GM21723 (cell line): ENCODE results near the gene NPAS3.

ENCODE experiments used
- ATAC-seq: cut with Tn5 transposase; IDR thresholded peaks from one replicate; pipeline ENCODE4 v1.9.1; 2021; ENCODE audit warnings: mild to moderate bottlenecking, moderate library complexity; ENCODE audit not compliant: unreplicated experiment

Gene NPAS3

GRCh38 chr14:33534632-33535031 is 596.0 kb downstream of the NPAS3 start:
- ATAC-seq, result no peak

GRCh38 chr14:33539918-33540357 is 601.3 kb downstream of the NPAS3 start:
- ATAC-seq, result no peak

GRCh38 chr14:33541171-33541570 is 602.5 kb downstream of the NPAS3 start:
- no peak for ATAC-seq

- ATAC-seq, result peak; percentile 54
Measured at GRCh38 chr14:33542338-33543287, 603.9 kb downstream of the NPAS3 start.

- ATAC-seq, result no peak
Measured at GRCh38 chr14:33545696-33546095, 607.0 kb downstream of the NPAS3 start.

- no peak for ATAC-seq
Measured at GRCh38 chr14:33548606-33549005, 609.9 kb downstream of the NPAS3 start.

GRCh38 chr14:33551963-33552362 is 613.3 kb downstream of the NPAS3 start:
- ATAC-seq, result no peak

GRCh38 chr14:33553706-33554278 is 615.1 kb downstream of the NPAS3 start:
- no peak for ATAC-seq

GRCh38 chr14:33554988-33555387 is 616.3 kb downstream of the NPAS3 start:
- no peak for ATAC-seq

GRCh38 chr14:33555710-33556350 is 617.2 kb downstream of the NPAS3 start:
- ATAC-seq, result no peak

GRCh38 chr14:33556382-33557121 is 617.9 kb downstream of the NPAS3 start:
- ATAC-seq, result no peak

- ATAC-seq, result no peak
Measured at GRCh38 chr14:33560718-33561431, 622.2 kb downstream of the NPAS3 start.

GRCh38 chr14:33561488-33562175 is 623.0 kb downstream of the NPAS3 start:
- no peak for ATAC-seq

GRCh38 chr14:33563191-33563900 is 624.7 kb downstream of the NPAS3 start:
- ATAC-seq, result no peak

GRCh38 chr14:33563901-33564197 is 625.2 kb downstream of the NPAS3 start:
- no peak for ATAC-seq

- peak; percentile 80 for ATAC-seq
Measured at GRCh38 chr14:33564774-33565630, 626.3 kb downstream of the NPAS3 start.

GRCh38 chr14:33566082-33566481 is 627.4 kb downstream of the NPAS3 start:
- no peak for ATAC-seq

- ATAC-seq, result no peak
Measured at GRCh38 chr14:33567023-33567728, 628.5 kb downstream of the NPAS3 start.
